GOT3 (cell line): ENCODE measurements around the gene THOC5.
"Not testable (repeated sequence)": the region's sequence is repeated elsewhere in the genome, so short reads cannot be mapped to it uniquely, and the experiment has no call there.

ENCODE experiments used
- DNase-seq: peaks from one replicate; lab custom pipeline; 2025; ENCODE audit warnings: mixed read lengths; lab: John Stamatoyannopoulos, UW

THOC5 gene

GRCh38 chr22:29510542-29510941 is 43.0 kb downstream of the THOC5 start:
- DNase-seq = no peak

- no peak for DNase-seq
Observed at GRCh38 chr22:29509815-29510214, 43.7 kb downstream of the THOC5 start.

GRCh38 chr22:29509298-29509697 is 44.3 kb downstream of the THOC5 start:
- DNase-seq = no peak

- no peak for DNase-seq
Observed at GRCh38 chr22:29503811-29504372, 49.7 kb downstream of the THOC5 start.

- no peak for DNase-seq
Observed at GRCh38 chr22:29499852-29500251, 53.7 kb downstream of the THOC5 start.

GRCh38 chr22:29493636-29494035 is 59.9 kb downstream of the THOC5 start:
- no peak for DNase-seq

GRCh38 chr22:29491012-29491411 is 62.5 kb downstream of the THOC5 start:
- DNase-seq = no peak

GRCh38 chr22:29489127-29489780 is 64.3 kb downstream of the THOC5 start:
- not testable (repeated sequence) for DNase-seq

GRCh38 chr22:29487426-29487986 is 66.1 kb downstream of the THOC5 start:
- no peak for DNase-seq

- no peak for DNase-seq
Observed at GRCh38 chr22:29485448-29485847, 68.1 kb downstream of the THOC5 start.

GRCh38 chr22:29484642-29485041 is 68.9 kb downstream of the THOC5 start:
- DNase-seq = no peak

GRCh38 chr22:29483254-29483653 is 70.3 kb downstream of the THOC5 start:
- no peak for DNase-seq

GRCh38 chr22:29482726-29483125 is 70.8 kb downstream of the THOC5 start:
- no peak for DNase-seq

GRCh38 chr22:29482253-29482652 is 71.3 kb downstream of the THOC5 start:
- DNase-seq = no peak

- DNase-seq = no peak
Observed at GRCh38 chr22:29481265-29482000, 72.1 kb downstream of the THOC5 start.

GRCh38 chr22:29480512-29481264 is 72.9 kb downstream of the THOC5 start:
- no peak for DNase-seq

- DNase-seq = no peak
Observed at GRCh38 chr22:29480262-29480511, 73.4 kb downstream of the THOC5 start.

GRCh38 chr22:29479417-29480261 is 73.9 kb downstream of the THOC5 start, which contains the start of gene NEFH:
TSS of gene NEFH (plus strand) at chr22:29480218. CDS start at chr22:29480263, 45 bp downstream.
- no peak for DNase-seq

GRCh38 chr22:29478326-29479276 is 75.0 kb downstream of the THOC5 start:
- no peak for DNase-seq

GRCh38 chr22:29477723-29478318 is 75.7 kb downstream of the THOC5 start:
- no peak for DNase-seq
